Placental pericyte (primary cell): ENCODE measurements around the gene WBP2. TPM values are rescaled to one million over a fixed set of nuclear protein-coding genes. Genes with fewer than 3 reads are reported as not detected.

Source experiments
- total RNA-seq: library from RNA; depleted of rRNA; stranded (reverse); fragments of >200 nt; gene quantifications from 2 replicates; pipeline ENCODE4 v1.2.3, GENCODE V29; 2012

WBP2 gene
- 23.0 and 64.6 TPM in 2 replicates for total RNA-seq

DNA sequence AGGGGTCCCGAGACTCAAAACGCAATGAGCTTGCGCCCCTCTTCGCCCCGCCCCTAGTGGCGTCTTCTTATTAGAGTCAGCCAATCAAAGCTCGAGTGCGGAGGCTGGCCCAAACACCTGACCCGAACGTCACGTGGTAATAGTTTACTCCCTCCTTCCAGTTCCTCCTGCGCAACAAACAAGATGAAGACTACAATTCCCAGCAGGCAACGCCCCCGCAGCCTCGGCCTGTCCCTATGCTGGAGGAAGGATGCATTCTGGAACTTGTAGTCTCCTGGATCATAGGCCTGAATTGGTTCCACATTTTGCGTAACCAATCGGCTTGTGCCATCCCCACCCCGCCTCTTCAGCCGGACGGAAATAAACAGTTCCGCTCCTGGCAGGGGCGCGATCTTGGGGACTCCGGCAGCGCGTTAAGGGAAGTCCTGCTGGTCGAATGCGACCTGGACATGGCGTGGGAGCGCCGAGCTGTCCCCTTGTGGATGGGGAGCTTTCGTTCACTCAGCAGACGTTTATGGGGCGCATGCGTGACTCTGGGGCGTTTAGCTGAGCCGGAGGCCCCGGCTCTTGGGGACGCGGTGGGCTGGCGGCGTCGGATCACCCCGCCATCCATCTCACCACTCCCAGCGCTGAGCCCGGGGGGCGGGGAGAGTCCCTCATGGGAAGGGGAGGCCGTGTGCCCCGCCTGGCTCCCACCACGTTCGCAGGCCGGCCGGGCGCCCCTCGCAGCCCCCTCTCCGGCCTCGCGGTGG, at the start of gene WBP2:
Gene WBP2 (minus strand): TSS at position 26 of the 752 bp plus-strand sequence. CDS start 38 bp downstream, outside the sequence.

DNA sequence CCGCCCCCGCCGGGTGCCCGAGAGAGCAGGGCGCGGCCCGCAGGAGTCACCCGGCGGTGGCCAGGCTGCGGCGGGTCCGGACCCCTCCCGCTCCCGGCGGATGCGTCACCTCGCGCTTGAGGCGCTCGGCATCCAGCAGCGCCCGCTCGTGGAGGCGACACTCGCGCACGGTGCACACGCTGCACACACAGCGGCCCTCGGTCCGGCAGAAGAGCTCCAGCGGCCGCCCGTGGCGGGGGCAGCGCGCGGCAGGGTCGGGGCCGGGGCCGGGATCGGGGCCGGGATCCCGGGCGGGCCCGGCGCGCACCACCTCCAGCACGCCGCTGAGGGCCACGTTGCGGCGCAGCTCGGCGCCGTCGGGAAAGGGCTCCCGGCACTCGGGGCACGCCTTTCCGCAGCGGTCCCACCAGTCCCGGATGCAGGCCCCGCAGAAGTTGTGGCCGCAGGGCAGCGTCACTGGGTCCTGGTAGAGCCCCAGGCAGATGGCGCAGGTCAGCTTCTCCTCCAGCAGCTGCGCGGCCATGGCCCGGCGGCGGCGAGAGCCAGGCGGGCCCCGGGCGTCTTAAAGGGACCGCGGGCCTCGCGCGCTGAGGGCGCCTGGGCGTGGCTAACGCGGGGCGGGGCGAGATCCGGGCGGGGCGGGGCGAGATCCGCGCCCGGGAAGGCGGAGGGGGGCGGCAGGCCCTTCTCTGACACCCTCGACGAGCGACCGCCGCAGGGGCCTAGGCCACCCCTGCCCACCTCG, 41.5 kb upstream of the WBP2 start, which contains the start of gene TRIM65:
Gene TRIM65 (minus strand): TSS at position 537 of the 745 bp plus-strand sequence. CDS start 14 bp downstream, at position 523.

DNA sequence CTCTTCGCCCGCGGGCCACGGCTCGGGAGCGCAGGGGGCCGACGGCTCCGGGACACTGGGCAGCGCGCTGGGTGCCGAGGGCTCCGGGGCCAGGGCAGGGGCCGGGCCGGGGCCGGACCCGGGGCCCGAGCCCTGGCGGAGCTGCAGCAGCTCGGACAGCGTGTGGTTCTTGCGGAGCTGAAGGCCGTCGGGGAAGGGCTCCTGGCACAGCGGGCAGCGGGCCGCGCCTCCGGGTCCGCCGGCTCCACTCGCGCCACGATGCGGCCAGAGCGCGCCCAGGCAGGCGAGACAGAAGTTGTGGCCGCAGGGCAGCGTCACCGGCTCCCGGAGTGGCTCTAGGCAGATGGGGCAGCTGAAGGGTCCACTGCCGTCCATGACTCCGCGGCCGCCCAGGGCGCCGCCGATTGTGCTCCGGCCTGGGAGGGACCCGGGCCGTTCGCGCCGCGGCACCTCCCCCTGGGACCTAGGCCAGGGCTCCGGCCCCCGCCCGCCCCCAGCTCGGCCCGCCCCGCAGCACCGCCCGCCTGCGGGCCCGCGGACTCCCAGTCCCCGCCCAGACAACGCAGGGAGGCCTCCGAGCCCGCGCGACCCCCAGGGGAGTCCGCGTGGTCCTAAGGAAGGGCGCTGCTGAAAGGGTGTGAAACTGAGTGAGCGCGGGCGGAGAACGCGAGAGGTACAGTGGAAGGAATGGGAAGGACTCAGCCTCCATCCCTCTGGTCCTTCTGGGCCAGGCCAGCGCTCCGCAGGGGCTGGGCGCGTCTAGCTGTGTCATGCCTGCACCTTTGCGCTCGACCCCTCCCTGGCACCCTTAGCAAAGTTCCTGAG, 23.3 kb upstream of the WBP2 start, which contains the start of gene TRIM47:
Gene TRIM47 (minus strand): TSS at position 408 of the 825 bp plus-strand sequence. CDS start 33 bp downstream, at position 375.

DNA sequence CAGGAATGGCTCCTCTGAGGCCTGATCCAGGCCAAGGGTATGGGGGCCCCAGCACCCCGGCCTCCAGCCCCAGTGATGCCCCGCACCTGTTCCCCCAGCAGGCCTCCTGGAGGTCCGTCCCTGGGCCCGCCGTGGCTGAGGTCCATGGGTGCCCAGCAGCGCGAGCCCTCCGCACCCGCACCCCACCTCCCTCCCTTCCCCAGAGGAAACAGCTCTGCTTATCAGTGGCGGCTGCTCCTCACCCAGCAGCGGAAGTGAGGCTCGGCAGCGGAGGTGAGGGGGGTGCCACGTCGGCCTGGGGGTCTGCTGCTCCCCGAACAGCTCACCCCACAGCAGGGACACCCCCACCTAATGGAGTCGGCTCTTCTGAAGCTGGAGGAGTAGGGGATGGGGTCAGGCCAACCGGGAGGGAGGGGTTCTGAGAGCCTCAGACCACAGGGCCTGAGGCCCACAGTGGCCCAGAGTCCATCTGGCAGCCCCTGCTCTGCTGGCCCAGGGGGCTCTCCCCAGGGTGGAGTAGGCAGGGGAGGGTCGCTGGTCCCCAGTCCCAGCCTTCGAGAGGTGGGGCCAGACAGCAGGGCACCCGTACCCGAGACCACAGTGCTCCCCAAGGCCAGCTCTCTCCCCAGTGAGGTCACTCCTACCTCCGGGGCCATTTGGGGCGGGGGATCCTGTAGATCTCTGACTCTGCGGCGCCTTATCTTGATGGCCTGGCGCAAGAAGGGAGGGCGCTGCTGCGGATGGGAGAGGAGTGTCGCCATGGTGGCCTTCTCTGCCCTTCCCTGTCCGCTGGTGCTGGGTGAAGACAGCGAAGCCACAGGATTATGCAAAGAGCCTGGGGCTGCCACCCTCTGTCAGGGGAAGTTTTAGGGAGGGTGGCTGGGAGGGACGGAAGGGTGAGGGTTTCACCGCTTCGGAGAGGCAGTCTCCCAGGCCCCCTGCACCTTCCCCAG, 11.3 kb downstream of the WBP2 start, which contains the start of gene UNC13D:
Gene UNC13D (minus strand): TSS at position 828 of the 953 bp plus-strand sequence. CDS start 67 bp downstream, at position 761.

Other genes with a start within 250 kb of the WBP2 start
- gene SMIM5, start 221.9 kb downstream of the WBP2 start, total RNA-seq: not detected in 2 replicates
- gene RECQL5, start 188.2 kb downstream of the WBP2 start, total RNA-seq: 21.7 and 22.6 TPM in 2 replicates
- gene SAP30BP, start 188.0 kb downstream of the WBP2 start, total RNA-seq: 66.6 and 75.9 TPM in 2 replicates
- 0.44 and 0.57 TPM in 2 replicates for gene ITGB4, start 133.9 kb downstream of the WBP2 start, total RNA-seq
- 24.7 and 37.7 TPM in 2 replicates for gene GALK1, start 90.1 kb downstream of the WBP2 start, total RNA-seq
- gene UNK, start 70.5 kb downstream of the WBP2 start, total RNA-seq: 15.3 and 24.6 TPM in 2 replicates
- 1.8 and 2.3 TPM in 2 replicates for gene UNC13D, start 10.9 kb downstream of the WBP2 start, total RNA-seq
- 15.3 and 18.6 TPM in 2 replicates for gene TRIM47, start 23.2 kb upstream of the WBP2 start, total RNA-seq
- gene TRIM65, start 41.6 kb upstream of the WBP2 start, total RNA-seq: 14.4 and 26.5 TPM in 2 replicates
- 35.5 and 44.2 TPM in 2 replicates for gene MRPL38, start 49.5 kb upstream of the WBP2 start, total RNA-seq
- 5.3 and 14.7 TPM in 2 replicates for gene FBF1, start 85.7 kb upstream of the WBP2 start, total RNA-seq
- gene ACOX1, start 123.8 kb upstream of the WBP2 start, total RNA-seq: 43.1 and 66.6 TPM in 2 replicates
- gene TEN1, start 123.9 kb upstream of the WBP2 start, total RNA-seq: 15.3 and 18.6 TPM in 2 replicates
- gene CDK3, start 145.5 kb upstream of the WBP2 start, total RNA-seq: 0.66 and 1.9 TPM in 2 replicates
- gene EVPL, start 172.0 kb upstream of the WBP2 start, total RNA-seq: 0.29 TPM in 1 of 2 replicates, not detected in the other
- gene SRP68, start 217.2 kb upstream of the WBP2 start, total RNA-seq: 36.9 and 48.4 TPM in 2 replicates
- 0.14 and 0.22 TPM in 2 replicates for gene GALR2, start 219.4 kb upstream of the WBP2 start, total RNA-seq
- gene ZACN, start 223.8 kb upstream of the WBP2 start, total RNA-seq: not detected in 2 replicates
- gene EXOC7, start 248.5 kb upstream of the WBP2 start, total RNA-seq: 96.9 and 131 TPM in 2 replicates